Measurements from ENCODE around the gene ATXN7L1. TPM values are rescaled to one million over a fixed set of nuclear protein-coding genes. Genes with fewer than 3 reads are reported as not detected.

Gene ATXN7L1
- total and polyA plus RNA-seq, 2 of the 13 experiments (the other 11 are each of a cell fraction or from before 2014, with no cell fraction given) = 4.1 to 7.8 TPM

- peak; percentile 73 for ATAC-seq
- no peaks in the 10 kb centered on the region for H4K20me1 ChIP-seq (ENCODE audit: insufficient read depth, low read length)
- H3K79me2 ChIP-seq (ENCODE audit: insufficient read depth, low read length) = no peaks in the 10 kb centered on the region
- no peaks in the 10 kb centered on the region for H3K9me3 ChIP-seq (ENCODE audit: low read length)
- no TSS peak for BruUV-seq (replicated peaks)
- peak; percentile 44 for FAIRE-seq
- no peak overlapping the region for H3K4me2 ChIP-seq (ENCODE audit: low read depth, low read length)
- DNase-seq (ENCODE audit: low spot score) = peak; percentile 41
- 82% methylated on average over 2 of the region's 2 CpGs for WGBS (ENCODE audit: low lambda C conversion rate)
- H3K4me1 ChIP-seq (ENCODE audit: insufficient read depth, low read length) = no peaks in the 10 kb centered on the region
- H3K36me3 ChIP-seq (replicated peaks in 1 of 2; ENCODE audit: control insufficient read depth in 1 of 2, insufficient read depth in 2 of 2, low read length in 2 of 2) = no peaks in the 10 kb centered on the region
- no peaks in the 10 kb centered on the region for H3K27me3 ChIP-seq (ENCODE audit: control insufficient read depth in 1 of 2, insufficient read depth in 2 of 2, low read length in 2 of 2)
- no peak overlapping the region for H2AFZ ChIP-seq (ENCODE audit: low read length)
- POLR2A ChIA-PET = no interaction called here
- no peak overlapping the region for H3K4me3 ChIP-seq (replicated peaks in 1 of 3; ENCODE audit: insufficient read depth in 1 of 3, low read depth in 2 of 3, low read length in 3 of 3)
- CTCF ChIA-PET (ENCODE audit: low intra/inter-chr PET ratio, low total read pairs) = interaction anchor here (0.7 to 3.7 kb wide), 2 partner anchors 116 to 282 kb away, joined by 3 to 29 read pairs; partner anchors contain the start of gene ATXN7L1
- no peak overlapping the region for H3K27ac ChIP-seq (ENCODE audit: extremely low read length, insufficient read depth, low read length)
- no peak overlapping the region for H3K9ac ChIP-seq (ENCODE audit: insufficient read depth, low read depth, low read length)
- intact Hi-C loops (cut with micrococcal nuclease; ENCODE audit: unreplicated experiment) (loop anchor here (1.0 to 10.0 kb wide), 5 partner anchors 107 to 395 kb away; no protein-coding TSS in a partner anchor), in situ Hi-C loops (cut with HindIII; ENCODE audit: extremely low pct_ligation_motif_present, low pct_unique_long_range_greater_than_20kb) (loop anchor here (5.0 to 10.0 kb wide), 3 partner anchors 117 to 282 kb away; partner anchors contain the start of gene ATXN7L1)
- TF ChIP-seq GZF1 (CRISPR knock-in tag; IDR thresholded peaks at IDR 0.05) (no peak), GABPB1 (CRISPR knock-in tag; IDR thresholded peaks at IDR 0.05) (no peak), GLI4 (CRISPR knock-in tag; IDR thresholded peaks at IDR 0.05; ENCODE audit: borderline replicate concordance) (no peak), MATR3 (CRISPR knock-in tag; IDR thresholded peaks at IDR 0.05) (no peak), SP4 (CRISPR knock-in tag; IDR thresholded peaks at IDR 0.05) (no peak), ZNF251 (CRISPR knock-in tag; IDR thresholded peaks at IDR 0.05) (no peak), NFYB (CRISPR knock-in tag; IDR thresholded peaks at IDR 0.05) (no peak), RFXAP (CRISPR knock-in tag; IDR thresholded peaks at IDR 0.05; ENCODE audit: borderline replicate concordance) (no peak), KIAA2018 (CRISPR knock-in tag; IDR thresholded peaks at IDR 0.05; ENCODE audit: borderline replicate concordance) (no peak), AKAP8 (CRISPR knock-in tag; IDR thresholded peaks at IDR 0.05) (no peak), SMC3 (IDR thresholded peaks at IDR 0.05; ENCODE audit: low read length) (peak; percentile 81), WIZ (CRISPR knock-in tag; IDR thresholded peaks at IDR 0.05) (no peak), ZBTB38 (CRISPR knock-in tag; IDR thresholded peaks at IDR 0.05) (no peak), ZNF790 (CRISPR knock-in tag; IDR thresholded peaks at IDR 0.05; ENCODE audit: borderline replicate concordance) (no peak)
- TF ChIP-seq, protein P1, sequence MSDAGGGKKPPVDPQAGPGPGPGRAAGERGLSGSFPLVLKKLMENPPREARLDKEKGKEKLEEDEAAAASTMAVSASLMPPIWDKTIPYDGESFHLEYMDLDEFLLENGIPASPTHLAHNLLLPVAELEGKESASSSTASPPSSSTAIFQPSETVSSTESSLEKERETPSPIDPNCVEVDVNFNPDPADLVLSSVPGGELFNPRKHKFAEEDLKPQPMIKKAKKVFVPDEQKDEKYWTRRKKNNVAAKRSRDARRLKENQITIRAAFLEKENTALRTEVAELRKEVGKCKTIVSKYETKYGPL (CRISPR knock-in tag; IDR thresholded peaks at IDR 0.05) = no peak
Observed at GRCh38 chr7:105759670-105760550, 116.5 kb downstream of the ATXN7L1 start.
